DMS153 (cell line): Measurements from ENCODE around the gene GRIN2A.
A peak's percentile ranks its signal among the peaks of the same experiment; 100 is the strongest.

Experiments used
- DNase-seq: peaks from one replicate; lab custom pipeline; 2025; lab: John Stamatoyannopoulos, UW

GRIN2A gene

GRCh38 chr16:9852003-9852402 lies 330.2 kb downstream of the GRIN2A start:
- DNase-seq, result no peak

- DNase-seq, result no peak
Measured at GRCh38 chr16:9850817-9851216, 331.4 kb downstream of the GRIN2A start.

GRCh38 chr16:9849697-9850245 lies 332.5 kb downstream of the GRIN2A start:
- DNase-seq, result no peak

- DNase-seq, result no peak
Measured at GRCh38 chr16:9847146-9847545, 335.1 kb downstream of the GRIN2A start.

- DNase-seq, result peak; percentile 47
Measured at GRCh38 chr16:9846362-9847099, 335.7 kb downstream of the GRIN2A start.

DNA sequence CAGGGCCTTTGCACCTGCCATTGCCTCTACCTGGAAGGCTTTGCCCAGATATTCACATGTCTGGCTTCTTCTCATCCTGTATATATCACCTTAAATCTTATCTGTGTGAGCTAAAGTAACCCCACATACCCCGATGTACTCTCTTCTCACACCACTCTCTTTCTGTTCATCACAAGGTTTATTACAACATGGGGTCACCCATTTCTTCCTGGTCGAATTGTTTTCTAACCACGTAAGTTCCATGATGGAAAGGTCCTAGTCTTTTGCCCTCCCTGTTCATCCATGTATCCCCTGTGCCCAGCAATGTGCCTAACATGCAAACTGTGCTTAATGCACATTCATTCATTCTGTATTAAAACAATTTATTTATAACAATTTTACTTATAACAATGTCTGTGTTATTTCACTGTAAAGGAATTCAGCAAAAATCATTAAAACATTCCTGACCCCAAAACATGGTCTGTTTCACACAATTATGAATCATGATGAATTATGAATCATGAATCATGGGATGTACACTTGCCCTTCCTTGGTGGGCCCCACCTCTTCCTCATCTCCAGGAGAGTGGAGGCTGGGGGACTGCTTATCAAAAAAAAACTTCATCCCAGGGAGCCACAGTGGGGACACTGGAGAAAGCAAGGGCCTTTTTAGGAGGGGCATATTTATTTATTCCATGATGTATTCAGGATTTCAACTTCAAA lies 336.4 kb downstream of the GRIN2A start:
- DNase-seq, result no peak

DNA sequence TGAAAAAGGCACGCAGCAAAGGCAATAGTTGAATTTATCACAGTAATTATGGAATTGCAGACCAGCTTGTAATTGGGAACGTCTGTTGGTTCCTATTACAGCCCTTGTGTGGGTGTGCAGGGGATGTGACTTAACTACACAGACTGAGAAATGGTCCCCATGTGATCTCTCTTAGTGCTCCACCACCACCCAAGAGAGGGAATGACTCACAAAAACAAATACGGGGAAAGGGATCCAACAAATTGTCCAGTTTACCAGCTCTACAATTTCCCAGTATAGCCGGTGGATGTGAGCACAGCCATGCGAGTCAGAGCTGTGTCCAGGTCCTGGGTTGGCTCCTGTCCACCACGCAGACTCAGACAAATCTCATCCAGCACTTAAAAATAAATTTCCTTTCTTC lies 337.9 kb downstream of the GRIN2A start:
- DNase-seq, result no peak

- DNase-seq, result no peak
Measured at GRCh38 chr16:9843424-9844018, 338.7 kb downstream of the GRIN2A start.

DNA sequence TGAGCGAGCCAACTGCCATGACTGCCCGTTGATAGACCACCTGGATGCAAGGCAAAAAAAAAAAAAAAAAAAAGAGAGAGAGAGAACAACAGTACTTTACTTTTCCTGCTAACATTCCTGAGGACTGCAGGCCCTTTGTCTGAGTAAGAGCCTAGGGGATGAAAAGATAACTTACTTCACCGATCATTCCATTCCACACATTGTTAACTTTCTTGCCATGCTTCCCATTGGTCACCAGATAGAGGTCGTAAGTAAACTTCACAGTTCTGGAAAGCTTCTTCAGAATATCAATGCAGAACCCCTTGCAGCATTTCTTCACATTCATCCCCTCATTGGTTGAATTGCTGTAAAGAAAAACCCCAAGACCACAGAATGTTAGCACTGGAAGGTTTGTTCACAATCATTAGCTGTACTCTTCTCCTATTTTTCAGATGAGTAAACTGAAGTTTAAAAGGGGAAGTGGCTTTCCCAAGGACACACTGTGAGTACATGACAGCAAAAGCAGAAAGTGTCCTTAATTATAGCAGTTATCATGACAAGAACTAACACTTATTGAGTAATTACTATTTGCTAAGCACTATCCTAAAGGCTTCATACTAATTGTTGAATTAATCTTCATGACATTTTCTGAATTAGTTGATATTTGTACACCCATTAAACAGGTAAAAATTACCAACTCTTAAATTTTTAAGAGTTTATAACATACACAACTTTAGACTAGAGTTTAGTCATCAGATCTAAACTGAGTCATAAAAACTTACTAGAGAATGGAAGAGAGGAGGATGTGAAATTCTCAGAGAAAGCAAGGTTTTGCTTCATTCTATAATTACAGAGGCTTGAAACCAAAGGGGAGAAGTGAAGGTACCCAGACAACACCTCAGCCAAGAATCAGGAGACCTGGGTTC lies 341.2 kb downstream of the GRIN2A start:
- no peak for DNase-seq

GRCh38 chr16:9837481-9837880 lies 344.7 kb downstream of the GRIN2A start:
- no peak for DNase-seq

GRCh38 chr16:9836118-9836736 lies 346.0 kb downstream of the GRIN2A start:
- no peak for DNase-seq

DNA sequence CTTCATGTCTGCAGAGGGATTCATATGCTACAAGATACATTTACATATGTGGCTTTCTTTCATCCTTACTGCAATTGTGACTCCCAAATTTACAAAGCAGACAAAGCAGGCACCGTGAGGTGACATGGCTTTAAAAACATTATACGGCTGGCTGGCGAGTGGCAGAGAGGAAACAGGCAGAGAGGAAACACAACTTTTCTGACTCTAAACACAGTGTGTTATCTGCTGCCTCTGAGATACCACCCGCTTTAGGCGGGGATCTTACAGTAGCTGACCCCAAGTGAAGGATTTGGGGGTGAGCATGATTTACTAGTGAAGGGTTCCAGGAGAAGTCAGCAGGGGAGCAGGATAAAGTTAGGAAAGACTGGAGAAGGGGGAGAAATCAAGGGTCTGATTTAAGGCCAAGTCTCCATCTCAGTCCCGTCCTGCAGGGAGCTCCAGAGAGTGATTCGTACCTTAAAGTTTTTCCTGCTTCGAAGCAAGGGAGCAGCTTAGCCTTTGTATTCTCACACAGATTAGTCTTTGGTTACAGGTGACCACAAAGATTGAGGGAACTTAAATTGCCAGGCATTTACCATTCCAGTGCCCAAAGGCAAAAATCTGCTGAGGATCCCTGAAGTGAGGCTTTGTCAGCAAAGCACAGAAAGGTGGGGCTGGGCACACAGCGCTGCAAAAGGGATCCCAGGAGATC lies 355.0 kb downstream of the GRIN2A start:
- DNase-seq, result no peak

- no peak for DNase-seq
Measured at GRCh38 chr16:9826656-9827055, 355.6 kb downstream of the GRIN2A start.

GRCh38 chr16:9824200-9825068 lies 357.8 kb downstream of the GRIN2A start:
- DNase-seq, result no peak

GRCh38 chr16:9823510-9823909 lies 358.7 kb downstream of the GRIN2A start:
- DNase-seq, result no peak

GRCh38 chr16:9821970-9822369 lies 360.3 kb downstream of the GRIN2A start:
- DNase-seq, result no peak

GRCh38 chr16:9821331-9821730 lies 360.9 kb downstream of the GRIN2A start:
- DNase-seq, result no peak

DNA sequence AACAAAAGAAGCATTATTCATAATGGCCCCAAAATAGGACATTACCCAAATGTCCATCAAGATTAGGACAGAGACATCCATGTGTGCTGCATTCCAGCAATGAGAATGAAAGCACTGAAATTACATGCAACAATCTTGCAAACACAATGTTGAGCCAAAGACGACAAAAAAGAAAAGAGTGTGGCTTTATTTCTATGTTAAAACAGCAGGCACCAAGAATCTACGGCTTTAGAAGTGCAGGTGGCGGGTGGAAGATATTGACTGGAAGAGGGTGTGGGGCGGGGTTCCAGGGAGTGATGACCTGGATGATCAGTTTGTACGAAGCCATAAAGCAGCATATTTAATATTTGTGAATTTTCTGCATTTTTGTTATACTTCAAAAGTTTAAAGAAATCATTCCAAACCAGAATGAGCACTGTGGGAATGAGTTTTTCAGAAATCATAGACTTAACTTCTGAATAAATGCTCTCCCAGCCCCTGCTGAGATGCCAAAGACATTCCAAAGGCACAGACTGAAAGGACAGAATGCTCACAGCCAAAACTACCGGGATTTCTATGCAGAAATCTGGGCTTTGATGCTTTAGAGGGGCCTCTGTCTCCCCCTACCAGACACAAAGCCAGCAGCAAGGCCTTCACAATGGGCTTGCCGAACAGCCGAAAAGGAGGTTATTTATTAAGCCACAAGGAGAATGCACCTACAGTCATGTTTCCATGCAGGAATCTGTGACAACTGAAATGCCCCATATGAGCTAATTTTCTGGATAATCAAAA lies 361.6 kb downstream of the GRIN2A start:
- no peak for DNase-seq

DNA sequence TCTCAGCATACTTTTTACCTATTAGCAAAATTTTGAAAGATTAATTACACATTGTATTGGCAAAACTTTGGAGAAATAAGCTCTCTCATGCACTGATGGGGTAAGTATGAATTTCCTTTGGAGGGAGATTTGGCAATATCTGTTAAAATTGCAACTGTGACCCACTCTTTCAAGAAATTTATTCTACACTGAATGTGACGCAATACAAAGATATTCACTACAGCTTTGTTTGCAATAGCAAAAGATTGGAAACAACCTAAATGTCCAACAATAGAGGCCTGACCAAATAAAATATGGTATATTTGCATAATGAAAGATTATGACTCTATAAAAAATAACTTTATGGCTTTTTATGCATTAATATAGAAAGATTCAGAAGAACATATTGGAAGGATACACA lies 363.5 kb downstream of the GRIN2A start:
- no peak for DNase-seq
